GM13976 (cell line): ENCODE measurements around the gene ZAP70.

Experiments used
- DNase-seq: peaks from one replicate; pipeline ENCODE4 v3.0.0; 2012; ENCODE audit warnings: low spot score
- in situ Hi-C: fragments of 300-500 bp; cut with MboI; formaldehyde crosslinking; loops from one replicate; pipeline ENCODE4 v1.12.0; 2022; ENCODE audit warnings: low sequenced_read_pairs, mixed read lengths, inconsistent platforms; ENCODE audit not compliant: unreplicated experiment
- TF ChIP-seq, protein P1 (sequence below): IDR thresholded peaks from 2 replicates; pipeline ENCODE4 v1.5.1; 2012; ENCODE audit warnings: borderline replicate concordance, mild to moderate bottlenecking; ENCODE audit not compliant: insufficient read depth; ENCODE audit errors: extremely low read depth, missing control alignments, control extremely low read depth

ZAP70 gene

DNA sequence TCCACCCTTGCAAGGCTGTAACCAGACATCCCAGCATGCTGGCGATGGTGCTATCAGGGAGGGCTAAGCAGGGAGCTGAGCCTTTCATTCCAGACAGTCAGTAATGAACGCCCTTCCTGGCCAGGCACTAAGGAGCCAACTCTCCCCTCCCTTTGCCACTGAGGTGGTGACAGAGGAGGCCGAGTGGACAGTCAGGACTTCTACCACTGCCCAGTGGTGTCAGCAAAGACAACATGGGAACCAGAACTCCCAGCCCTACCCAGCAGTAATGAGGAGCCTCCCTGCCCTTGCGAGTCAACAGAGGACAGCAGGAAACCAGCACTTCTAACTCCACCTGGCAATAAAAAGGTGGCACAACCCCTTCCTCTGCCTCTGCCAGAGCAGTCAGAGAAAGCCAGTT is 68.6 kb downstream of the ZAP70 start:
- in situ Hi-C loops, result no loop called here
- TF ChIP-seq, protein P1, sequence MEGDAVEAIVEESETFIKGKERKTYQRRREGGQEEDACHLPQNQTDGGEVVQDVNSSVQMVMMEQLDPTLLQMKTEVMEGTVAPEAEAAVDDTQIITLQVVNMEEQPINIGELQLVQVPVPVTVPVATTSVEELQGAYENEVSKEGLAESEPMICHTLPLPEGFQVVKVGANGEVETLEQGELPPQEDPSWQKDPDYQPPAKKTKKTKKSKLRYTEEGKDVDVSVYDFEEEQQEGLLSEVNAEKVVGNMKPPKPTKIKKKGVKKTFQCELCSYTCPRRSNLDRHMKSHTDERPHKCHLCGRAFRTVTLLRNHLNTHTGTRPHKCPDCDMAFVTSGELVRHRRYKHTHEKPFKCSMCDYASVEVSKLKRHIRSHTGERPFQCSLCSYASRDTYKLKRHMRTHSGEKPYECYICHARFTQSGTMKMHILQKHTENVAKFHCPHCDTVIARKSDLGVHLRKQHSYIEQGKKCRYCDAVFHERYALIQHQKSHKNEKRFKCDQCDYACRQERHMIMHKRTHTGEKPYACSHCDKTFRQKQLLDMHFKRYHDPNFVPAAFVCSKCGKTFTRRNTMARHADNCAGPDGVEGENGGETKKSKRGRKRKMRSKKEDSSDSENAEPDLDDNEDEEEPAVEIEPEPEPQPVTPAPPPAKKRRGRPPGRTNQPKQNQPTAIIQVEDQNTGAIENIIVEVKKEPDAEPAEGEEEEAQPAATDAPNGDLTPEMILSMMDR, result no peak
- DNase-seq, result no peak

DNA sequence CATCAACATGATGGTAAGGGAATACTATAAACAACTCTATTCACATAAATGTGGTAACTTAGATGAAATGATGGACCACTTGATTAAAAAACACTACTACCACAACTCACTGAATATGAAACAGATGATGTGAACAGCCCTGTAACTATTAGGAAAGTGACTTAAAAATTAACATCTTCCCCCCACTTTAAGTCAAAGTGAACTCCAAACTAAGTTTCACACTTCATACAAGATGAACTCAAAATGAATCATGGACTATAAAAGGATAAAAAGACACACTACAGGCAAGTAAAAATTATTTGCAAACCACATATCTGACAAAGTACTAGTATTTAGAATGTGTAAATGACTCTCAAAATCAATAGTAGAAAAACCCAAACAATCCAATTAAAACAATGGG is 71.6 kb downstream of the ZAP70 start:
- in situ Hi-C loops, result no loop called here
- TF ChIP-seq, protein P1, result no peak
- no peak for DNase-seq

DNA sequence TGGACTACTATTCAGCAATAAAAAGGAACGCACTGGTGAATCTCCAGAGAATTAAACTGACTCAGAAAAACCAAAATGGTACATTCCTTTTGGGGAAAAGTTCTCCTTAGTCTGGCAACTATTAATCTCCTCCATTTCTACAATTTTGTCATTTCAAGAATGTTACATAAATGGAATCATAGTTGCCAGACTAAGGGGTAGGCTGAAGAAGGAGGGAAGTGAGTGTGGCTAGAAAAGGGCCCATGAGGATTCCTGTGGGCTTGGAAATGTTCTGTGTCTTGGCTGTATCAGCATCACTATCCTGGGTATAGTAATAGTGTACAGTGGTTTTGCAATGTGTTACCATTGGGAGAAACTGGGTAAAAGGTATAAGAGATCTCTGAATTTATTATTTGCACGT is 72.4 kb downstream of the ZAP70 start:
- TF ChIP-seq, protein P1, result no peak
- DNase-seq, result no peak
- in situ Hi-C loops, result no loop called here

DNA sequence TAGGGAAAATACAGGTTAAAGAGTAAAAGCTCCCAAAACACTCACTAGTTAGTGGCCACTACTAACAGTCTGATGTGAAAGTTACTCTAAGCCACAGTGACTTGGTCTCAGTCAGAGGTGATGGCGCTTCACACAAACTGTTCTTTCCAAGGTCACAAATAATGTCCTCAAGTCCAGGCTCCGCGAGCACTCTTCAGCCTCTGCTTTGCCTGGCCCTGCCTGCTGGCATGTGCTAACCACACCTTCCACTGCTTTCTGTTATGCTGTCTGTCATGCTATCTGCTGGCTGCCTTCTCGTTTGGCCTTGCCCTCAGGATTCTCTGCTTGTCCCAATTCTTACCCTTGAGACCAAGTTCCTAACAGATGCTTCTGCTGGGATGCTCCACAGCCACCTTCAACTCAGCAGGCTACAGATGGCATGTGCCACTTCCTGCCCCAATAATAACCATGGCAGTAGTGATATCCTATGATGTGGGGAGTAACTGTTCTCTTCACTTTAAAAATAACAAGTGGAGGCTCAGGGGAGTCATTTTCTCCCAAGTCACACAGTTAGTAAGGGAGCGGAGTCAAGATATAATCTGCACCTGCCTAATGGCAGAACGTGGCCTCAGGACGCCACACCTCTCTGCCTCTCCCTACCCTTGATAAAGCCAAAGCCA is 75.7 kb downstream of the ZAP70 start:
- TF ChIP-seq, protein P1, result no peak
- in situ Hi-C loops, result no loop called here
- no peak for DNase-seq
